Measurements from ENCODE around the gene SYCP3.

DNA sequence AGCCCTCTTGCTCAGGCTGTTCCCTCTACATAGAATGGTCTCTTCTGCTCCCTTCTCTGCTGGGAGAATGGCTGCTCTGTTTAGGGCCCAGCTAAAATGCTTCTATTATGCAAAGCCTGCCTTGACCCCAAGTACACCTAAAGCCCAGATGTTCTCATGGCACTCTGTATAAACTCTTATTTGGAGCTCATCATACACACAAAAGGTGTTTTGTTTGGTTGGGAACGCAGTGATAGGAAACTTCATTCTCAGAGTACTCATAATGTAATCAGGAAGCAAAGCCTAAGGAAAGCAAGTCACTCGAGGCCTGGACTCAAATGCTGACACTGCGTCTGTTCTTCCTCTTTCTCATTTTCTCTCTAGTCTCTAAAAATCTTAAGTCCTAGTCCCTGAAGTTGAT is 38.2 kb upstream of the SYCP3 start:
- TF ChIP-seq, protein P1, sequence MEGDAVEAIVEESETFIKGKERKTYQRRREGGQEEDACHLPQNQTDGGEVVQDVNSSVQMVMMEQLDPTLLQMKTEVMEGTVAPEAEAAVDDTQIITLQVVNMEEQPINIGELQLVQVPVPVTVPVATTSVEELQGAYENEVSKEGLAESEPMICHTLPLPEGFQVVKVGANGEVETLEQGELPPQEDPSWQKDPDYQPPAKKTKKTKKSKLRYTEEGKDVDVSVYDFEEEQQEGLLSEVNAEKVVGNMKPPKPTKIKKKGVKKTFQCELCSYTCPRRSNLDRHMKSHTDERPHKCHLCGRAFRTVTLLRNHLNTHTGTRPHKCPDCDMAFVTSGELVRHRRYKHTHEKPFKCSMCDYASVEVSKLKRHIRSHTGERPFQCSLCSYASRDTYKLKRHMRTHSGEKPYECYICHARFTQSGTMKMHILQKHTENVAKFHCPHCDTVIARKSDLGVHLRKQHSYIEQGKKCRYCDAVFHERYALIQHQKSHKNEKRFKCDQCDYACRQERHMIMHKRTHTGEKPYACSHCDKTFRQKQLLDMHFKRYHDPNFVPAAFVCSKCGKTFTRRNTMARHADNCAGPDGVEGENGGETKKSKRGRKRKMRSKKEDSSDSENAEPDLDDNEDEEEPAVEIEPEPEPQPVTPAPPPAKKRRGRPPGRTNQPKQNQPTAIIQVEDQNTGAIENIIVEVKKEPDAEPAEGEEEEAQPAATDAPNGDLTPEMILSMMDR (conservative IDR thresholded peaks at IDR 0.05 in 1 of 2, IDR thresholded peaks at IDR 0.05 in 1 of 2; ENCODE audit: low read depth in 1 of 2, low read length in 2 of 2): no peak
- no peak for TF ChIP-seq EZH2 (IDR thresholded peaks at IDR 0.05; ENCODE audit: low read length, missing control alignments)
